GM18505 (cell line): ENCODE data around the gene CYB5R4.

Experiments
- ATAC-seq: cut with Tn5 transposase; IDR thresholded peaks from one replicate; pipeline ENCODE4 v1.9.1; 2021; ENCODE audit not compliant: unreplicated experiment
- POLR2A ChIP-seq: IDR thresholded peaks from 4 replicates; pipeline ENCODE4 v1.6.1; 2011; ENCODE audit warnings: borderline replicate concordance; ENCODE audit not compliant: insufficient read depth, insufficient read length; ENCODE audit errors: extremely low read depth

The CYB5R4 gene

DNA sequence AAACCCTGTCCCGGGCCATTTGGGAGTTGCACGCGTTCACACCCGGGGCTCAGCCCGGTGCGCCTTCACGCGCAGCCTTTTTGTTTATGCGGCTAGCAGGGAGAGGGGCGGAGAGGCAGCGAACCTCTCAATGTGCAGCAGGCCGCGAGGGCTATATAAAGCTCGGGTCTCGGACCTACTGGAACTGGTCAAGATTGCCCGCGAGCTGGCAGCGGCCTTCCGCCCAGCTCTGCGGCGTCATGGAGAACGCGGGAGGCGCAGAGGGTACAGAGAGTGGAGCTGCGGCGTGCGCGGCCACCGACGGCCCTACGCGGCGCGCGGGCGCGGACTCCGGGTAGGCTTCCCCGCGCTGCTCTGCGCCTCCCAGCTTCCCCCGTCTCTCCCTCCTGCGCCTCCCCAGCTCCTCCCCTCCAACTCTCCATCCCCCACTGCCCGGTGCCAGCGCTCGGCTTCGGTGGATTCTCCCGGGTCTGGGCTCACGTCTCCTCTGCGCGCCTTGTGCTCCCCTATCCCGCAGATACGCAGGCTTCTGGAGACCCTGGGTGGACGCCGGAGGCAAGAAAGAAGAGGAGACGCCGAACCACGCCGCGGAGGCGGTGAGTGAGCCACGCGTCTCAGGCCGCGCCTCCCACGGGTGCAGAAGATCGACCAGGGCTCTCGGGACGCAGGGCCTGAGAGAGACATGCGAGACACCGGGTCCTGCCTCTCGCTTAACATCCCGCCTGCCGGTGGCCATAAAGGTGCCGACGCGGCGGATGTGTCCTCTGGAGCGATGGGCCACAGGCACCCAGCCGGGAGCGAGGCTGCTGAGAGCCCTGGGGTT, 6.1 kb upstream of the CYB5R4 start, which contains the start of gene RIPPLY2:
Gene RIPPLY2, plus strand, starts transcription at position 183 of the 823 bp plus-strand sequence. Its CDS starts 57 bp downstream, at position 240.
- TF ChIP-seq POLR2A = no peak
- ATAC-seq = peak; percentile 74

DNA sequence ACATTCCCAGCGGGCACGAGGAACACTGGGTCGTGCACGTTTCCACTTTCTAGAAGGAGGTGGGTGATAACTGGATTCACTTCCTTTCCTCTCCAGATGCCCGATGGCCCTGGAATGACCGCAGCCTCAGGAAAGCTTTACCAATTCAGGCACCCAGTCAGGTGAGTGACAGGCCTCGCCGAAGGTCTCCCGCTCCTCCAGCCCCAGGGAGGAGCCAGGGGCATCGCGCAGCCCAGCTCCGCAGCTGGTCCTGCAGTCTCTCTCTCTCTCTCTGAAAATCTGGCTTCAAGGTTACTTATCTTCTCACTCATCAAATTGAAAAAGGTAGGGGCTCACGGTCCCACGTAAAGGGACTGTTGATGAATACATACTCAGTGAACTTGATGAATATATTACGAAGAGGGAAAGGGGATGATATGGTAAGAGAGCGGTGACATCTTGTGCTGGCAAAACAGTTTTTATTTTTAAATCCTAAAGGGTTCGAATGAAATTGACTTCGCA, 5.4 kb upstream of the CYB5R4 start:
- no peak for TF ChIP-seq POLR2A
- no peak for ATAC-seq

DNA sequence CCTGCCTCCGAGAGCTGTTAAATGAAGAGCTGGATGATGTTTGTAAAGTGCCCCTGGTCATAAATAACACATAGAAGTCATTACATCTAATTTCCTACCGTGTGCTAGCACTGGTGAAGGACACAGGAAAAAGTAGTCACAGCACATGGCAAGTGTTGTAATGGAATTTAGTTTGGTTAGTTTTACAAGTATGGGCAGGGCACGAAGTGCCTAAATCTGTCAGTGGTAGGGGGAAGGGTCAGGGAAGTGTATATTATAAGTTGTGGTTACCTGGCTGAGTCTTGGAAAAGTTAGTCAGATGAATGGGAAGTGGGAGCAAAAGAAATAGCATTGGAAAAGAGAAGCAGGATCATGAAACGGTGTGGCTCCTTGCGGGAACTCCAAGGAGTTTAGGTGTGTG, 4.7 kb upstream of the CYB5R4 start:
- TF ChIP-seq POLR2A = no peak
- ATAC-seq = no peak

DNA sequence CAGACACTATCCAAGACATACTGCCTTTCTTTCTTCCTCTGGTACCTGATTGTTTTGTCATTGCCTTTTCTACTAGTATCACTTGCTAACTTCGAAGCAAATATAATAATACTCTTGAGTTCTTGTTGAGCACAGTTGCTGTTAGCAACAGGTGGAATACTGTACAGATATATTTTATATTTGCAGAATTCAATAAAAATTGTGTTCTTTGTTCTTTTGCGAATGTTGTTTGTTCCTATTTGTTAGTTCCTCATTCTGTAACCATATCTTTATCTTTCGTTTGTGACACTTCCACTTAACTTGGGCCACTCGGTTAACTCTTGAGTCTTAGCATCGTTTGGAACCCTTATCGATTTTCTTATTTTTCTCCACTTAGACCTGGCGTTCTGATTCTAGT, 868 bp downstream of the CYB5R4 start:
- ATAC-seq = no peak
- TF ChIP-seq POLR2A = no peak

DNA sequence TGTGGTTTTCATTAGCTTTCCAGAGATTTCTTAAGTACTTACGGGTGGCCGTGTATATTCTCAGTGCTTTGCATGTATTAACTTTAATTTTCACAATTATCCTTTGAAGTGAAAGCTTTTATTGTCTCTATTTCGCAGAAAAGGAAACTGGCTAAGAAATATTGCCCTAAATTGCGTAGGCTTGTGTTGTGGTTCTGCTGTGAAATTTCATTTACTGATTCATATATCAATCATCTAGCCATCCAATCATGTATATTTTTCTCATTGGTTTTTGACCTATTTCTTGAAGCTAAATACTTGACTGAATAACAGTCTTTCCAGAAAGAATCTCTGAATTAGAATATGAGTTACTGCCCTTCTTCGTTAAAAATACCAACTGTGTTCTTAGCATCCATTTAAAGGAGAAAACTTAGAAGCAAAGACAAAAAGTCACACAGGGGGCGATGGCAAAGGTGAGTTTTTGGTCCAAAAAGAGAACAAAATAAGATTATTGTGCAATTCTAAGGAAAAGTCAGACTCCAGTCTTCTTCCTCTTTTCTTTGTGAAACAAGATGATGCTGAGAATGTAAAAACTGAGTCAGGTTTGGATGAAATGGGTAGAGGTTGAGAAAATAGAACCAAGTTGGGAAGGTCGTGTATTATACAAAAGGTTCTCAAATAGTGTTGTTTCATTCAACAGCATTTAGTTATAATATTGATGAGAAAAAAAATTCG, 1.4 kb downstream of the CYB5R4 start:
- ATAC-seq = no peak
- no peak for TF ChIP-seq POLR2A

DNA sequence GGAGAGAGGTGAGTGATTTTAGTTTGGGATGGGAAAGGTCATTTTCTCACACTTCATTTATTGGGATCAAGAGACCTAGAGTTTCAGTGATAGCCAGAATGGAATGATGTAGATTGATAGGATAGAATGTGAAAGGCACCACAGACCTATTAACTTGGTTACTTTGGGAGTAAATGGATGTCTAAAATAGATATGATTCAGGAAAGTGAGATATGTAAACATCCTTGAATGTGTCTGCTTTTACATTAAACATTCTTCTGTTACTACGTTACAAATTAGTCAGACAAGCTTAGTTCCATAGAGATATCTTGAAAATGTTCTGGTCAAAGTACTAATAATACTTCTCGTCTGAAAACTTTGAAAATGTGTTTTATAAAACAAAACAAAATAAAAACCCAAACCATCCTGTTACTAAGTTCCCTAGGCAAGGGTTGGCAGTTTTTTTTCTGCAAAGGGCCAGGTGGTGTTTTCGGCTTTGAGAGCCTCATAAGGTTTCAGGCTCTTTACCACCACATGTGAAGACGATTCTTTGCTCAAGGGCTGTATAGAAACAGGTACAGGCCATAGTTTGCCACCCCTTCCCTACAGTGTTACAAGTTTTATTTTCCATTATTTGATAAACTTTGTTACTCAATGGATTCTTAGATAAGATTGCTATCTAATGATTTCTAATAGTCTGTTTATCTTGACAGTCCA, 3.4 kb downstream of the CYB5R4 start:
- ATAC-seq = no peak
- no peak for TF ChIP-seq POLR2A

DNA sequence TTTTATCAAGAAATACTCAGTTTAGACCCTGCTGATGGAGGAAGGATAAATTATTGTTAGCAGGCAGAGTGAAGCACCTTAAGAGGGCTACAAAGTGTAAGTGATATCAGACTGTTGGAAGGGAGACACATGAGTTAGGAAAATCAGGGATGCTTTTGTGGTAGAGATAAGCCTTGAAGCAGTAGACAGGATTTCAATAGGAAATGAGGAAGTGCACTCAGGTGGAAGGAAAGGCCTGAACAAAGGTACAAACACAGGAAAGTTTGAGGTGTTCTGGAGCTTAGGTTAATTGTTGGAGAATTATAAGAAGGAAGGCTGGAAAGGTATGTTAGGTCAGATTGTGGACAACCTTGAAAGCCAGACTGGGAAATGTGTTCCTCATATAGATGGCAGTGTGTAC, 7.6 kb downstream of the CYB5R4 start:
- TF ChIP-seq POLR2A = no peak
- ATAC-seq = no peak

DNA sequence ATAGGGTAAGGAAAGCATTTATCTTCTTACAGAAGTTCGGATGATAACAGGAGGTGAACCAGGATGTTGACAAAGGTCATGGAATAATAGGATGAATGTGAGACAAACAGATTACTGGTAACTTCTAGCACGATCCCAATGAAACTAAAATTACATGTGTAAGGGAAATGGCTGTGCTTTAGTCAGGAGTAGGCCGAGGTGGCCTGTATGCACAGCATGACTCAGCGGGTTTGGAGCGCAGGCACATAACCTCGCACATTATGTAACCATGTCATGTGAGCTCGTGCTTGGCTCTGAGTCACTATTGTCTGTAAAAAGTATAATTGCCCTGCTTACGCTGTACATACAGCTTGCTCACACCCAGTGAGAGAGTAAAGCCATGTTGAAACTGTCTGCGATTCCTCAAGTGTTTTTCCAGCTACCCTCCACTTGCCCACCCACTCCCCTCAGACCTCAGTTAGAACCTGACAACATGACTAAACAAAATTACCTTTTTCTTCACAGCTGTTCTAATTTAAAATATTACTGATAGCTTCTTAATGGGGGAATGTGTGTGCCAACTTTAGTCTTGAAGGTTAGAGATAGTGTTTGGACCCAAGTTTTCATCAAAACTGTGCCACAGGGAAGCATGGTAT, 8.2 kb downstream of the CYB5R4 start:
- no peak for ATAC-seq
- TF ChIP-seq POLR2A = no peak

DNA sequence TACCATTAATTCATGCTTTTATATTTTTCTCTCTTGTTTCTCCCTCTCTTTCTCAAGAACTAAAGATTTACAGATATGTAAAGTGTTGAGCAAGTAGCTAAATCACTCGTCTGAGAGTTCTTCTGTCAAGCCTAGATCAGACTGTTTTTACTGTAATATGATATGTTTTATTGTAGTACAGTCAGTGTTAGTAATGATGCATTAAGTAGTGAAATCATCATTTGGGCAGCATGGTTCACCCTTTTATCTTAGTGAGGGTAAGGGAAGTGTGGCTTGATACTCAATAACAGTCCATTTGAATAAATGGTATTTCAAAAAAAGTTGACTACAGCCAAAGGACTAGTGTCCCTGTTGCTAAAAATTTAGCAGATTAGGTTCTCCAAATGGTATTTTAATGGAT, 9.2 kb downstream of the CYB5R4 start:
- TF ChIP-seq POLR2A = no peak

DNA sequence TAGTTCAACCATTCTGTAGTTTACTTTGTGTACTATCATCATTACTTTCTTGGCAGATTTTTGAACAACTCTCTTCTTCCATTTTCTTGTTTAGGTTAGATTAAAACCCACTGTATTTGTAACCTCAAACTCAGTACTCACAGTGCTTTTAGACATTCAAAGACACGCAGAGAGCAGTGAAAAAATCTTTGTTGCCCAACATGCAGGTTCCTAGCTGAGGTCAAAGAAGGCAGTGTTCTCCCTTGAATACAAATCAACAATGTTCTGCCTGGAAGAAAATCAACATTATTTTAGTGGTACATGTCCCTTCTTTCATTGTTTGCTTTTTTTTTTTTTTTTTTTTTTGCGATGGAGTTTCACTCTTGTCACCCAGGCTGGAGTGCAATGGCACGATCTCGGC, 11.2 kb downstream of the CYB5R4 start:
- TF ChIP-seq POLR2A = no peak

More for the DNA sequence above, 9.2 kb downstream of the CYB5R4 start:
- no peak for ATAC-seq

DNA sequence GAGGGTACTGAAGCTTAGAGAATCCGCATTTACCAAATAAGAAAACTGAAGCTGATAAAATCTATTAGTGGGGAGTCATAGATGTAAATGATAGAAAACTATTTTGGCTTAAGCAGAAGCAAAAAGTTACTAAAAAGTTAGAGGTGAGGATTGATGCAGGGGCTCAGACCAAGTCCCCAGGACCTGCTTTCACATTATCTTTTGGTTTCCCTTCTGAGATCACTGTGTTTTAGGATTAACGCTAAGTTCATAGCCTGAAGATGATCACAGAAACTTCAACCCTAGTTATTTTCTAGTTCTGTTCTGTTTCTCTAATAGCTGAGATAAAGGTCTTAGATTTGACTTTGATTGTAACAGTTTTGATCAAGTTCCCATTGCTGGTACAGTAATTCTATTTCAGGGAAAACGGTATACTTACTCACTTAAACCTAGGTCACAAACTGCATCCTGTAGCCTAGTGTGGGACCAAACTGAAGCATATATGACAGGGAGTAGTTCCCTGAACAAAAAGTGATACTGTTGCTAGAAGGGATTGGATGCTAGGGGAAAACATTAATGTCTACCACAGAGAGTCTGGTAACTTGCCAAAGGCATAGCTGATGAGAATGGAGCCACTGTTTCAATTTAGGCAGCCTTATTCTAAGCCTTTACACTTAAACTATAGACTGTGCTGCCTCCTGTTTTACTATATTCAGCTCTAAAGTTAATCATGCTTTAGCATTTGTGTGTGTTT, 13.1 kb downstream of the CYB5R4 start:
- no peak for TF ChIP-seq POLR2A
- no peak for ATAC-seq

More for the DNA sequence above, 11.2 kb downstream of the CYB5R4 start:
- ATAC-seq = no peak

DNA sequence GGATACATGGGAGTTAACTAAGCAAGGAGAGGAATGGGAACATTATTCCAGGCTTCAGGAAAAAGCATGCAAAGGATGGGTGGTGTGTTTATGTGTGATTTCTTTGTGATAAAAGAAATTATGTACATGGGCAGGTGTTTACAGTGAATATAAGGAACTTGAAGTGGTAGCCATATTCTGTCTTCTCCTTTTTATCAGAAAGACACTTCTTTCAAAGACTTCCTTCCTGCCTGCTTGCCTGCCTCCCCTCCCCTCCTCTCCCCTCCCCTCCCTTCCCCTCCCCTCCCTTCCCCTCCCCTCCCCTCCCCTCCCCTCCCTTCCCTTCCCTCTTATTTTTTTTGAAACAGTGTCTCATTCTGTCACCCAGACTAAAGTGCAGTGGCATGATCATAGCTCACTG, 14.4 kb downstream of the CYB5R4 start:
- TF ChIP-seq POLR2A = no peak

More for the DNA sequence above, 14.4 kb downstream of the CYB5R4 start:
- ATAC-seq = no peak
